ENCODE results near the gene ARPP21. TPM values are rescaled to one million over a fixed set of nuclear protein-coding genes. Genes with fewer than 3 reads are reported as not detected.

The ARPP21 gene
- total RNA-seq, 1 donor from 2014 or later, result 3.5 TPM

GRCh38 chr3:35710554-35710953, 71.2 kb downstream of the ARPP21 start:
- Mint-ChIP-seq H3K36me3 (peaks cover 4% of the 10 kb centered on the region), H3K27me3 (peaks cover 11% of the 10 kb centered on the region)

GRCh38 chr3:35718921-35719320, 79.6 kb downstream of the ARPP21 start:
- Mint-ChIP-seq H3K9me3 (no peaks in the 10 kb centered on the region), H3K4me1 (ENCODE audit: unreplicated experiment) (no peaks in the 10 kb centered on the region), H3K27ac (no peak overlapping the region), H3K36me3 (no peaks in the 10 kb centered on the region), H3K27me3 (peaks cover 20% of the 10 kb centered on the region), H3K4me3 (no peak overlapping the region)
- no peak for TF ChIP-seq CTCF (conservative IDR thresholded peaks at IDR 0.05)
- DNase-seq (ENCODE audit: extremely low spot score, unreplicated experiment), result no peak

More at GRCh38 chr3:35710554-35710953, 71.2 kb downstream of the ARPP21 start:
- DNase-seq (ENCODE audit: extremely low spot score, unreplicated experiment), result no peak
- no peaks in the 10 kb centered on the region for H3K4me1 Mint-ChIP-seq (ENCODE audit: unreplicated experiment)
- TF ChIP-seq CTCF (conservative IDR thresholded peaks at IDR 0.05), result no peak
- no peak overlapping the region for H3K27ac Mint-ChIP-seq
- H3K4me3 Mint-ChIP-seq, result no peak overlapping the region
- H3K9me3 Mint-ChIP-seq, result no peaks in the 10 kb centered on the region

DNA sequence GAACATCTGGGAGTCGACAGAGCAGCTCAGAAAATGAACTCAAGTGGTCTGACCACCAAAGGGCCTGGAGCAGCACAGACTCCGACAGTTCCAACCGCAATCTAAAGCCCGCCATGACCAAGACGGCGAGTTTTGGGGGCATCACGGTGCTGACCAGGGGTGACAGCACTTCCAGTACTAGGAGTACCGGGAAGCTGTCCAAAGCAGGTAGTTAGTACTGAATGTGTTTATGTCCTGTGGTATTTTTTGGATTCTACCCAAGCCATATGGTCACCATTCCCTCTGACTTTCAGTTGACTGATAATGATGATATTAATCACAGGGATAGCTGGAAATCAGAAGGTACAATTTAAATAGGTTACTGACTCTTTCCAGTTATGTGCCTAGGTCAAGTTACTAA, 82.3 kb downstream of the ARPP21 start:
- Mint-ChIP-seq H3K27me3 (peaks cover 28% of the 10 kb centered on the region), H3K4me3 (no peak overlapping the region), H3K36me3 (no peaks in the 10 kb centered on the region), H3K27ac (no peak overlapping the region), H3K4me1 (ENCODE audit: unreplicated experiment) (no peaks in the 10 kb centered on the region), H3K9me3 (no peaks in the 10 kb centered on the region)
- DNase-seq (ENCODE audit: extremely low spot score, unreplicated experiment), result no peak
- TF ChIP-seq CTCF (conservative IDR thresholded peaks at IDR 0.05), result no peak

GRCh38 chr3:35722902-35723301, 83.6 kb downstream of the ARPP21 start:
- H3K4me3 Mint-ChIP-seq, result no peak overlapping the region
- H3K9me3 Mint-ChIP-seq, result no peaks in the 10 kb centered on the region
- H3K36me3 Mint-ChIP-seq, result no peaks in the 10 kb centered on the region
- no peaks in the 10 kb centered on the region for H3K4me1 Mint-ChIP-seq (ENCODE audit: unreplicated experiment)
- no peak for DNase-seq (ENCODE audit: extremely low spot score, unreplicated experiment)
- no peak overlapping the region for H3K27ac Mint-ChIP-seq
- peaks cover 22% of the 10 kb centered on the region for H3K27me3 Mint-ChIP-seq
- no peak for TF ChIP-seq CTCF (conservative IDR thresholded peaks at IDR 0.05)

DNA sequence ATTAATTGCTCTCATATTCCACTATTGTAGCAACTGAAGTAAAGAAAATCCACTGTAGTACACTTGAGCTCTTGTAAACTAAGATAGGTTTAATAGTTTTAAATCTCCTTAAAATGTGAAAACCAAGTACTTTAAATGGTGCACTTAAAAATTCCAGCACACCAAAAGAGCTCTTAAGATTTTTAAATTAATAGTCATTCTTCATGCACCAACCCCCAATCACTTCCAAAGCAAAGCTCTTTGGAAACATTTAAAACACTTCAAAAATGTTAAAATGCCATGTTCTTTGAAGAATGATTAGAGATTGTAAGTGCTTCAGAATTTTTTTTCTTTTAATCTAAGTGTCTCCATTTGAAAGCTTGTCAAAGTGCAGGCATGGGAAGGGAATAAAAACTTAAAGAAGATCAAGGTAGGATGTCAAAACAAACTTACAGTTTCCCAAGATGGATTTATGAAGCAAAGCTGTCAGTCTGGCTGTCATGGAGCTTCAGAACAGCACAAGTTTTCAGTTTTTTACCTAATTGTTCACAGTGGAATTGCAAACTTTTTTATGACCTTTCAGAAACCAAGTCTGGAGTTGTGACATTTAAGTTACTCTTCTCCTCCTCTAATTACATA, 84.3 kb downstream of the ARPP21 start:
- peaks cover 22% of the 10 kb centered on the region for H3K27me3 Mint-ChIP-seq
- no peak for TF ChIP-seq CTCF (conservative IDR thresholded peaks at IDR 0.05)
- no peak for DNase-seq (ENCODE audit: extremely low spot score, unreplicated experiment)
- no peaks in the 10 kb centered on the region for H3K36me3 Mint-ChIP-seq
- no peak overlapping the region for H3K4me3 Mint-ChIP-seq
- H3K4me1 Mint-ChIP-seq (ENCODE audit: unreplicated experiment), result no peaks in the 10 kb centered on the region
- H3K9me3 Mint-ChIP-seq, result no peaks in the 10 kb centered on the region
- no peak overlapping the region for H3K27ac Mint-ChIP-seq

- Mint-ChIP-seq H3K36me3 (no peaks in the 10 kb centered on the region), H3K27me3 (peaks cover 22% of the 10 kb centered on the region), H3K9me3 (no peaks in the 10 kb centered on the region), H3K4me3 (no peak overlapping the region), H3K4me1 (ENCODE audit: unreplicated experiment) (no peaks in the 10 kb centered on the region), H3K27ac (no peak overlapping the region)
- no peak for DNase-seq (ENCODE audit: extremely low spot score, unreplicated experiment)
- no peak for TF ChIP-seq CTCF (conservative IDR thresholded peaks at IDR 0.05)
These were observed 84.8 kb downstream of the ARPP21 start for GRCh38 chr3:35724106-35724505.

Measured in type B pancreatic cell (in vitro differentiated cells).